Measurements from ENCODE around the gene OR13C5. TPM values are rescaled to one million over a fixed set of nuclear protein-coding genes. Genes with fewer than 3 reads are reported as not detected.

The OR13C5 gene
- total and polyA plus RNA-seq, 2 donors (not counting 1 experiment from before 2014, with no cell fraction given): not detected

DNA sequence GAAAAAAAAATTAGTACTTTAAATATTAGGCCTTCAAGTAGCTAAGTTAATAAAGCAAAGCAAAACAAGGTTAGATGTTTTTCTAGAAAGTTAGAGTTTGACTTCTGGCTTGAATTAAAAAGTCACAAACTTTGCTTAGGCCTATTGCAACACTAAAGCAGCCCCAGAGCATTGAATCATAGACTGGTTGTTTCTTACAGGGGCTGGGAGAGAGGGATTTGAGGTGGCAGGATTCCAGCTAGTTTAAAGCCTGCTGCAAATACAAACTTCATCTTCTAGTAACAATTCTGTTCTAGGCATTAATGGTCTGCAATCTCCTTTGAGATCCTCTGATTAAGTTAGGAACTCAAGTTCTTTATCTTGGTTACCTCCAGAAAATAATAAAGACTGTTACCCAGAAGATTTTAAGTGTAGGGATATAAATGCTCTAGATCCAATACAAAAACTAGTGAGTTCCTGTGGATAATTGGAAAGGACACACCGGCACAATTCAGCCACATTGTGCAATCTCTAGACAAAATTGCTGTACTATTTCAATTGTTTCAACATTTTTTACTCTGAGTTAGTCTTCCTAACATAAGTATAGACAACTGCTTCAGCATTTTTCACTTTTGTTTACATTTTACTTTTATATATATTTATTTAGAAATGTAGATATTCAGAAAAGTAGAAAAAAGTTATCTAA lies 12.6 kb downstream of the OR13C5 start:
- Histone ChIP-seq H3K4me1 (ENCODE audit: control insufficient read depth, extremely low read depth, insufficient read depth, low read length) (no peaks in the 10 kb centered on the region), H3K4me2 (ENCODE audit: extremely low read depth, insufficient read depth, low read length) (no peak overlapping the region), H2AFZ (ENCODE audit: low read length) (no peak overlapping the region), H3K36me3 (ENCODE audit: control insufficient read depth, insufficient read depth, low read length) (no peaks in the 10 kb centered on the region), H3K9ac (ENCODE audit: insufficient read depth, low read length) (no peak overlapping the region), H3K79me2 (ENCODE audit: control insufficient read depth, insufficient read depth, low read length) (no peaks in the 10 kb centered on the region), H3K27ac (ENCODE audit: insufficient read depth, low read length) (no peak overlapping the region), H3K4me3 (replicated peaks in 1 of 4; ENCODE audit: control extremely low read depth in 1 of 4, insufficient read depth in 1 of 4, low read depth in 3 of 4, low read length in 4 of 4) (no peak overlapping the region), H3K27me3 (ENCODE audit: control insufficient read depth, insufficient read depth, low read length) (no peaks in the 10 kb centered on the region), H3K9me3 (ENCODE audit: control insufficient read depth, insufficient read depth, low read depth, low read length) (no peaks in the 10 kb centered on the region), H4K20me1 (ENCODE audit: control insufficient read depth, extremely low read depth, insufficient read depth, low read length) (no peaks in the 10 kb centered on the region)
- TF ChIP-seq, protein P1, sequence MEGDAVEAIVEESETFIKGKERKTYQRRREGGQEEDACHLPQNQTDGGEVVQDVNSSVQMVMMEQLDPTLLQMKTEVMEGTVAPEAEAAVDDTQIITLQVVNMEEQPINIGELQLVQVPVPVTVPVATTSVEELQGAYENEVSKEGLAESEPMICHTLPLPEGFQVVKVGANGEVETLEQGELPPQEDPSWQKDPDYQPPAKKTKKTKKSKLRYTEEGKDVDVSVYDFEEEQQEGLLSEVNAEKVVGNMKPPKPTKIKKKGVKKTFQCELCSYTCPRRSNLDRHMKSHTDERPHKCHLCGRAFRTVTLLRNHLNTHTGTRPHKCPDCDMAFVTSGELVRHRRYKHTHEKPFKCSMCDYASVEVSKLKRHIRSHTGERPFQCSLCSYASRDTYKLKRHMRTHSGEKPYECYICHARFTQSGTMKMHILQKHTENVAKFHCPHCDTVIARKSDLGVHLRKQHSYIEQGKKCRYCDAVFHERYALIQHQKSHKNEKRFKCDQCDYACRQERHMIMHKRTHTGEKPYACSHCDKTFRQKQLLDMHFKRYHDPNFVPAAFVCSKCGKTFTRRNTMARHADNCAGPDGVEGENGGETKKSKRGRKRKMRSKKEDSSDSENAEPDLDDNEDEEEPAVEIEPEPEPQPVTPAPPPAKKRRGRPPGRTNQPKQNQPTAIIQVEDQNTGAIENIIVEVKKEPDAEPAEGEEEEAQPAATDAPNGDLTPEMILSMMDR (conservative IDR thresholded peaks at IDR 0.05 in 1 of 2, IDR thresholded peaks at IDR 0.05 in 1 of 2; ENCODE audit: low read depth in 1 of 2, low read length in 2 of 2): no peak
- no peak for TF ChIP-seq EZH2 (IDR thresholded peaks at IDR 0.05; ENCODE audit: low read length, missing control alignments)
- no peak for DNase-seq (ENCODE audit: low read depth in 2 of 2)

DNA sequence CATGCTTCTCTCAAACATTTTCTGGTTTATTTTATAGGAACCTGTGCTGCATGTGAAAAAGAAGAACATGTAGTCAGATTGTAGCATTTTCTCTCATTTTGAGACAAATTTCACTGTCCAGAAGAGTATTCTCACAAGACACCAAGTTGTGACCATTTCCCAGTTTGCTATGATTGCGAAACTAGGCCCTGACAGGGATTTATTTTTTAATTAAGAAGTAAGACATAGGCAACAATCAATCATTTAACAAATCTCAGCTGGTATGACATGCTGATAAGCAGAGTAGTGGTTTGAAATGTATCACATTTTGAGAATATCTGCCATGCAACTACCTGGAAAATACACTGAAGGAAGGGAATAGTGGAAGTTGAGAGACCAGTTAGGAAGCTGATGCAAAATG lies 18.7 kb downstream of the OR13C5 start:
- no peak overlapping the region for H3K9ac ChIP-seq (ENCODE audit: insufficient read depth, low read length)
- H3K9me3 ChIP-seq (ENCODE audit: control insufficient read depth, insufficient read depth, low read depth, low read length): no peaks in the 10 kb centered on the region
- H3K4me2 ChIP-seq (ENCODE audit: extremely low read depth, insufficient read depth, low read length): no peak overlapping the region
- no peak overlapping the region for H3K27ac ChIP-seq (ENCODE audit: insufficient read depth, low read length)
- H3K27me3 ChIP-seq (ENCODE audit: control insufficient read depth, insufficient read depth, low read length): no peaks in the 10 kb centered on the region
- H2AFZ ChIP-seq (ENCODE audit: low read length): no peak overlapping the region
- no peaks in the 10 kb centered on the region for H4K20me1 ChIP-seq (ENCODE audit: control insufficient read depth, extremely low read depth, insufficient read depth, low read length)
- H3K4me1 ChIP-seq (ENCODE audit: control insufficient read depth, extremely low read depth, insufficient read depth, low read length): no peaks in the 10 kb centered on the region
- TF ChIP-seq, protein P1 (conservative IDR thresholded peaks at IDR 0.05 in 1 of 2, IDR thresholded peaks at IDR 0.05 in 1 of 2; ENCODE audit: low read depth in 1 of 2, low read length in 2 of 2): no peak
- TF ChIP-seq EZH2 (IDR thresholded peaks at IDR 0.05; ENCODE audit: low read length, missing control alignments): no peak
- no peaks in the 10 kb centered on the region for H3K79me2 ChIP-seq (ENCODE audit: control insufficient read depth, insufficient read depth, low read length)
- no peak for DNase-seq (ENCODE audit: low read depth in 2 of 2)
- no peaks in the 10 kb centered on the region for H3K36me3 ChIP-seq (ENCODE audit: control insufficient read depth, insufficient read depth, low read length)
- no peak overlapping the region for H3K4me3 ChIP-seq (replicated peaks in 1 of 4; ENCODE audit: control extremely low read depth in 1 of 4, insufficient read depth in 1 of 4, low read depth in 3 of 4, low read length in 4 of 4)

DNA sequence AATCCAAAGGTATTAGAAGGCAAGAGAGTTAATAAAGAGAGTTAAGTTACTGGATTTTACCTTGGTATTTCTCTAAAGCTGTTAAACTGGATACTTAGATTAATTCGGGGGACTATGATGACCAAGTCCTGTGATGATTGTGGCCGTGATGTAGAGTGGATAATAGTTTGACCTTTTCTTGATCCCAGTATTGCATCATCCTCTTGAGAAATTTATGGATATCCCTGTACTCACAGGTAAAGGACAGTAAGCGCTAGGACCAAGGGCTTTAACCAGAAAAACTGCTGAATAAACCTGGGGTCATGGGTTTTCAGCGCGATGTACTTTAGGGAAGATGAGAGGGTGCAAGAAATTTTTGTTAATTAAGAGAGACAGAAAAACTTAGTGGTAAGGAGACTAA lies 21.9 kb downstream of the OR13C5 start:
- no peak for DNase-seq (ENCODE audit: low read depth in 2 of 2)
- H3K9me3 ChIP-seq (ENCODE audit: control insufficient read depth, insufficient read depth, low read depth, low read length): no peaks in the 10 kb centered on the region
- no peaks in the 10 kb centered on the region for H3K4me1 ChIP-seq (ENCODE audit: control insufficient read depth, extremely low read depth, insufficient read depth, low read length)
- TF ChIP-seq, protein P1 (conservative IDR thresholded peaks at IDR 0.05 in 1 of 2, IDR thresholded peaks at IDR 0.05 in 1 of 2; ENCODE audit: low read depth in 1 of 2, low read length in 2 of 2): no peak
- TF ChIP-seq EZH2 (IDR thresholded peaks at IDR 0.05; ENCODE audit: low read length, missing control alignments): no peak
- no peak overlapping the region for H2AFZ ChIP-seq (ENCODE audit: low read length)
- no peak overlapping the region for H3K4me2 ChIP-seq (ENCODE audit: extremely low read depth, insufficient read depth, low read length)
- no peak overlapping the region for H3K4me3 ChIP-seq (replicated peaks in 1 of 4; ENCODE audit: control extremely low read depth in 1 of 4, insufficient read depth in 1 of 4, low read depth in 3 of 4, low read length in 4 of 4)
- no peak overlapping the region for H3K27ac ChIP-seq (ENCODE audit: insufficient read depth, low read length)
- no peaks in the 10 kb centered on the region for H3K27me3 ChIP-seq (ENCODE audit: control insufficient read depth, insufficient read depth, low read length)
- H4K20me1 ChIP-seq (ENCODE audit: control insufficient read depth, extremely low read depth, insufficient read depth, low read length): no peaks in the 10 kb centered on the region
- no peaks in the 10 kb centered on the region for H3K36me3 ChIP-seq (ENCODE audit: control insufficient read depth, insufficient read depth, low read length)
- H3K79me2 ChIP-seq (ENCODE audit: control insufficient read depth, insufficient read depth, low read length): no peaks in the 10 kb centered on the region
- no peak overlapping the region for H3K9ac ChIP-seq (ENCODE audit: insufficient read depth, low read length)
